PC-3 (cell line): Measurements from ENCODE around the gene UBE2E2.

Experiments
- EZH2 ChIP-seq: fragments of 300-600 bp; sonication (generic); IDR thresholded peaks from one replicate; pipeline ENCODE4 v1.6.1; 2017; ENCODE audit warnings: antibody characterized with exemption, mild to moderate bottlenecking, low read length; ENCODE audit not compliant: unreplicated experiment
- TF ChIP-seq, protein P1 (sequence below): fragments of 300-600 bp; sonication (generic); conservative IDR thresholded peaks from 2 replicates; pipeline ENCODE4 v1.5.1; 2017; ENCODE audit warnings: antibody characterized with exemption, low read depth, mild to moderate bottlenecking, low read length

GRCh38 chr3:23169551-23169950, 33.6 kb upstream of the UBE2E2 start:
- TF ChIP-seq, protein P1, sequence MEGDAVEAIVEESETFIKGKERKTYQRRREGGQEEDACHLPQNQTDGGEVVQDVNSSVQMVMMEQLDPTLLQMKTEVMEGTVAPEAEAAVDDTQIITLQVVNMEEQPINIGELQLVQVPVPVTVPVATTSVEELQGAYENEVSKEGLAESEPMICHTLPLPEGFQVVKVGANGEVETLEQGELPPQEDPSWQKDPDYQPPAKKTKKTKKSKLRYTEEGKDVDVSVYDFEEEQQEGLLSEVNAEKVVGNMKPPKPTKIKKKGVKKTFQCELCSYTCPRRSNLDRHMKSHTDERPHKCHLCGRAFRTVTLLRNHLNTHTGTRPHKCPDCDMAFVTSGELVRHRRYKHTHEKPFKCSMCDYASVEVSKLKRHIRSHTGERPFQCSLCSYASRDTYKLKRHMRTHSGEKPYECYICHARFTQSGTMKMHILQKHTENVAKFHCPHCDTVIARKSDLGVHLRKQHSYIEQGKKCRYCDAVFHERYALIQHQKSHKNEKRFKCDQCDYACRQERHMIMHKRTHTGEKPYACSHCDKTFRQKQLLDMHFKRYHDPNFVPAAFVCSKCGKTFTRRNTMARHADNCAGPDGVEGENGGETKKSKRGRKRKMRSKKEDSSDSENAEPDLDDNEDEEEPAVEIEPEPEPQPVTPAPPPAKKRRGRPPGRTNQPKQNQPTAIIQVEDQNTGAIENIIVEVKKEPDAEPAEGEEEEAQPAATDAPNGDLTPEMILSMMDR: no peak
- TF ChIP-seq EZH2: no peak
